ENCODE measurements around the gene MUC5AC. TPM values are rescaled to one million over a fixed set of nuclear protein-coding genes. Genes with fewer than 3 reads are reported as not detected.
A peak's percentile ranks its signal among the peaks of the same experiment; 100 is the strongest.

MUC5AC gene
- total and polyA plus RNA-seq, 2 of the 13 experiments (the other 11 are each of a cell fraction or from before 2014, with no cell fraction given) = under 0.01 TPM; not detected in 1

- 0 out of 2 replicates have a peak, but pooled peaks have one; percentile 36 for TF ChIP-seq ZNF589 (CRISPR knock-in tag; conservative IDR thresholded peaks at IDR 0.05)
- TF ChIP-seq NFE2L2 (IDR thresholded peaks at IDR 0.05; ENCODE audit: low read length) = no peak
- TF ChIP-seq ZBTB34 (CRISPR knock-in tag; IDR thresholded peaks at IDR 0.05) = peak; percentile 22; the same call in 1 of the 2 replicates
- peak; percentile 79 for TF ChIP-seq TFAP4 (IDR thresholded peaks at IDR 0.05; ENCODE audit: borderline replicate concordance, low read depth)
- TF ChIP-seq ZNF546 (CRISPR knock-in tag; conservative IDR thresholded peaks at IDR 0.05) = no peak; the same call in 1 of the 2 replicates
- peak; percentile 61; the same call in 1 of the 2 replicates for TF ChIP-seq ZNF281 (CRISPR knock-in tag; IDR thresholded peaks at IDR 0.05; ENCODE audit: borderline replicate concordance)
- TF ChIP-seq KMT2B (CRISPR knock-in tag; IDR thresholded peaks at IDR 0.05) = peak; percentile 29; the same call in 1 of the 2 replicates
- TF ChIP-seq, protein P1, sequence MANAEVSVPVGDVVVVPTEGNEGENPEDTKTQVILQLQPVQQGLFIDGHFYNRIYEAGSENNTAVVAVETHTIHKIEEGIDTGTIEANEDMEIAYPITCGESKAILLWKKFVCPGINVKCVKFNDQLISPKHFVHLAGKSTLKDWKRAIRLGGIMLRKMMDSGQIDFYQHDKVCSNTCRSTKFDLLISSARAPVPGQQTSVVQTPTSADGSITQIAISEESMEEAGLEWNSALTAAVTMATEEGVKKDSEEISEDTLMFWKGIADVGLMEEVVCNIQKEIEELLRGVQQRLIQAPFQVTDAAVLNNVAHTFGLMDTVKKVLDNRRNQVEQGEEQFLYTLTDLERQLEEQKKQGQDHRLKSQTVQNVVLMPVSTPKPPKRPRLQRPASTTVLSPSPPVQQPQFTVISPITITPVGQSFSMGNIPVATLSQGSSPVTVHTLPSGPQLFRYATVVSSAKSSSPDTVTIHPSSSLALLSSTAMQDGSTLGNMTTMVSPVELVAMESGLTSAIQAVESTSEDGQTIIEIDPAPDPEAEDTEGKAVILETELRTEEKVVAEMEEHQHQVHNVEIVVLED (CRISPR knock-in tag; IDR thresholded peaks at IDR 0.05; ENCODE audit: borderline replicate concordance) = peak; percentile 47; the same call in 1 of the 2 replicates
- peak; percentile 25 for TF ChIP-seq RBM39 (IDR thresholded peaks at IDR 0.05; ENCODE audit: low read depth, low read length, poor library complexity, severe bottlenecking)
- TF ChIP-seq, protein P2, sequence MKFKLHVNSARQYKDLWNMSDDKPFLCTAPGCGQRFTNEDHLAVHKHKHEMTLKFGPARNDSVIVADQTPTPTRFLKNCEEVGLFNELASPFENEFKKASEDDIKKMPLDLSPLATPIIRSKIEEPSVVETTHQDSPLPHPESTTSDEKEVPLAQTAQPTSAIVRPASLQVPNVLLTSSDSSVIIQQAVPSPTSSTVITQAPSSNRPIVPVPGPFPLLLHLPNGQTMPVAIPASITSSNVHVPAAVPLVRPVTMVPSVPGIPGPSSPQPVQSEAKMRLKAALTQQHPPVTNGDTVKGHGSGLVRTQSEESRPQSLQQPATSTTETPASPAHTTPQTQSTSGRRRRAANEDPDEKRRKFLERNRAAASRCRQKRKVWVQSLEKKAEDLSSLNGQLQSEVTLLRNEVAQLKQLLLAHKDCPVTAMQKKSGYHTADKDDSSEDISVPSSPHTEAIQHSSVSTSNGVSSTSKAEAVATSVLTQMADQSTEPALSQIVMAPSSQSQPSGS (CRISPR knock-in tag; IDR thresholded peaks at IDR 0.05) = peak; percentile 76; the same call in 1 of the 2 replicates
- 0 out of 2 replicates have a peak, but pooled peaks have one; percentile 47 for TF ChIP-seq HINFP (CRISPR knock-in tag; IDR thresholded peaks at IDR 0.05; ENCODE audit: low read depth)
- TF ChIP-seq ELF1 (CRISPR knock-in tag; IDR thresholded peaks at IDR 0.05) = peak; percentile 71
- peak; percentile 60 for TF ChIP-seq ZFY (CRISPR knock-in tag; IDR thresholded peaks at IDR 0.05)
- no peak for TF ChIP-seq ZZZ3 (CRISPR knock-in tag; IDR thresholded peaks at IDR 0.05; ENCODE audit: borderline replicate concordance)
- TF ChIP-seq AKAP8 (CRISPR knock-in tag; IDR thresholded peaks at IDR 0.05) = 0 out of 2 replicates have a peak, but pooled peaks have one; percentile 25
- no peak for TF ChIP-seq RBFOX2 (IDR thresholded peaks at IDR 0.05; ENCODE audit: low read depth, low read length)
- TF ChIP-seq ZBTB21 (CRISPR knock-in tag; IDR thresholded peaks at IDR 0.05) = no peak
Observed at GRCh38 chr11:1219834-1220815, 62.4 kb downstream of the MUC5AC start (continued).

Data from HepG2 (cell line).